Stimulated activated CD4-positive, alpha-beta T cell treated with anti-CD3 and anti-CD28 coated beads, Interleukin-1b, Interleukin-23, amount 100 ng/mL, for 4 hours (primary cell): ENCODE results near the gene AKAP13.
A peak's percentile ranks its signal among the peaks of the same experiment; 100 is the strongest.
"Not testable (repeated sequence)": the region's sequence is repeated elsewhere in the genome, so short reads cannot be mapped to it uniquely, and the experiment has no call there.

Experiments used
- DNase-seq, 2 donors: peaks; one replicate each; pipeline ENCODE4 v3.0.0-alpha.2; 2020; ENCODE audit warnings: low read depth in 2 of 2

The AKAP13 gene

DNA sequence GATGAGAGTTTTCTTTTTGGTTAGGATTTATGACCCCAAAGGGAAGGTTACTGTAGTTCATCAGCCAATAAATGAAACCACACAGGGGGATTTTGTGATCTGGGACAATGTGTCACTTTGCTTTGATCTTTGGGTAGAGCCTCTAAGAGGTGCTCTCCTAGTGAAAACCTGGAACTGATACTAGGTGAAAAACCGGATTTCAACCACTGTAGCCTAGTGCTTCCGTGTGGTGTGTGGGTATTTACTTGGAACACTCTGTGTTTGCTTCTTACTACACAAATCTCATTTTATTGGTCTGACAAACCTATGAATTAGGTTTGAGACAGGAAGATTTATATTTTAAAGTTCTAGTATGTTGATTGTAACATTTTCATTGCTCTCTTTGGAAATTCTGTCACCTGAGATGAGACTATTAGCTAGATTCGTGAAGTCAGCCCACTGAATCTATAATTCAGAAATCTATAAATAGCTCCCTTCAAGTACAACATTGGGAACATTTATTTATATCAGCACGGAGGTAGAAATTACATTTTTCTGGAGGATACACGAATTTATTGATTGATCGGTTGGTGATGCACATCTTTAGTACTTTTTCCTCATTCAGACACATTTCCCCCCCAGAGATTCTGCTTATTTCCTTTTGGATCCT lies 119.8 kb downstream of the AKAP13 start:
- DNase-seq = no peak

DNA sequence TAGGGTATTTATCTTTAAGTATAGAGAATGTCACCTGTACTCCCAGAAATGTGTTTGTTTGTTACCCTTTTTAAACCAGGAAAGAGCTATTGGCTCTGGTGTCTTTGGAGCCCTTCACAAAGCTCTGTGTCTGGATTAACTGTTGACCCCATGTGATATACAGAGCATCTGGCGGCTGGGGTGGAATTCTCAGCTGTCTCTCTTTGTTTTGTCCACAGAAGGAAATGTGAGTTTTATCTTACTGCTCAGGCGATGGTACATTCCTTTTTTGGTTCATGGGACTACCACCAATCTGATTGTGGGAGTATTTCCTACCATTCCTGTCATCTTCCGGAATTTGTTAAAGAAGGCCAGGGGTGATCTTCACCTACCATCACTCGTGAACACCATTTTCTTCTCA lies 120.3 kb downstream of the AKAP13 start:
- DNase-seq = no peak

DNA sequence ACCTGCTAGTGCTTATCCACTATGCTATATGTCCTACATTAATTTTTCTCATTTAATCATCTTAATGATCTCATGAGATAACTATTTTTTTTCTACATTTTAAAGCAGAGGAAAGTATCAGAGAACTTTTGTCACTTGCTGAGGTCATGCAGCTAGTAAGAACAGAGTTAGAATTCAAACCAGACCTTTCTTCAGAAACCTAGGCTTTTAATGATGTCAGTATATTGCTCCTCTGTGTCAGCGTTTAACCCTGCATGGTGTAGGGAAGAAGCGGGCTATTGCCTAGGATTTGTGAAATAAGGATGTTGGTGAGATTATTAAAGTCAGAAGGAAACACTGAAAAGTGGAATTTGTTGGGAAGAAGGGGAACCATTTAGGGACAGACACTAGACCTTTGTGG lies 121.2 kb downstream of the AKAP13 start:
- no peak for DNase-seq

DNA sequence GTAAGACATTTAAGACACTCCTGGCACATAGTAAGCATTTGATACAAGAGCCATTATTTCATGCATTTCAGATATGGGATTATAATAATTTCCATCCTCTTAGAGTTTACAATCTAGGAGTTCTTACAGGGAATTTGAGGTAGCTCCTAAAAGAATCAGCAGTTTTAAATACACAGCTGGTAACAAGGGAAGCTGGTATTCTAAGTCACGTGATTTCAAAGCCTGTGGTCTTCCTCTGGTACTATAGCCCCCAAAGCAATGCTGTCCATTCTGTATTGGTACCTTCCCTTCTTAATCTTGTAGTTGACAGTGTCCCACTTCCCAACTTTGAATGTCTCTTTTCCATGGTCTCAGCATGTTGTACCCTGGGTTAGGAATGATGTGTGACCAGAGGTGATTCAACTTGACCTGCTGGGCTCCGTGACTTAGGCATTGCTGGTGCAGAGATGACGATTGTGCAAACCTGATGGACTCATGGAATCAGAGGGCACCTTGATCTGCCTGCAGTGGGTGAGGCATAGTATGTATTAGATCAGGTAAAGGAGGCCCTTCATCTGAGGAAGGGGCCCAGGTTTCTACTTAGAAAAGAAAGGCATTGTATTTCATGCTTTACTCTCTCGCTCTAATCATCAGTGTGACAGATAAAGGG lies 122.9 kb downstream of the AKAP13 start:
- DNase-seq = no peak

DNA sequence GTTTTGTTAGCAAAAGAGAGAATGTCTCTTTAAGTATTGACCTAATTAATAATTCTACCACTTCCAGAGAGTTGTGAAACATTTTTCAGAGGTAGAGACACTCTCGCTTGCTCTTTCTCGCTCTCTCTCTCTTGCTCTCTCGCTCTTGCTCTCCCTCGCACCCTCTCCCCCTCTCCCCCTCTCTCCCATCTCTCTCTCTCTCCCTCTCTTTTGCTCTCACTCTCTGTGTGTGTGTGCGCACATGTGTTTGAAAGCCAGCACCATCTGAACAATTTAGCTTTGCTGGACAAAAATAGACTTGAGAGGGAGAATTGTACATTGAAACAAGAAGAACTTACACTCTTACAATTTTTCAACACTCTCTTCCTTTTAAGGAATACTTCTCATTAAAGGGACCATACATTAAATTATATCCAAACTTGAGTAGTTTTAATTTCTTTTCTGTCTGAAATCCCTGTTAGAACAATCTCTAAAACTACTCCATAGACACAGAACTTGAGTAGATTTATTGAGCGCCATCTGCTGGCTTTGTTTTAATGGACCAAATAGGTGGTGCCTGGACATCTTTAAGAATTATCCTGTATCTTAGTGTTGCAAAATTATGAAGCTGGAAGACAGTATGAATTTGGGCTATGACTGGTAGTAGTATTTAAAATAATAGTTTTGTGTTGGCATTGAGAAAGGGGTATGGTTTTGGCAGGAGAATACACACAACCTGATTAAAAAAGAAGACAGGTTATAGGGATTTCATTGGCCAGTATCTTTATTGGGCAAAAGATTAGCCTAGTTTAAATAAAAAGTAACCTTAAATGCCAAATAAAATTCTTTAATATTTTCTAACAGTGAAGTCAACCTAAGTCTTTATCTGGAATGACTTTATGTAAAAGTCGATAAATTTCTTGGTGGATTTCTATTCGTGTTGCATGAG lies 124.6 kb downstream of the AKAP13 start:
- DNase-seq = peak in 1 of 2 donors; percentile 27

DNA sequence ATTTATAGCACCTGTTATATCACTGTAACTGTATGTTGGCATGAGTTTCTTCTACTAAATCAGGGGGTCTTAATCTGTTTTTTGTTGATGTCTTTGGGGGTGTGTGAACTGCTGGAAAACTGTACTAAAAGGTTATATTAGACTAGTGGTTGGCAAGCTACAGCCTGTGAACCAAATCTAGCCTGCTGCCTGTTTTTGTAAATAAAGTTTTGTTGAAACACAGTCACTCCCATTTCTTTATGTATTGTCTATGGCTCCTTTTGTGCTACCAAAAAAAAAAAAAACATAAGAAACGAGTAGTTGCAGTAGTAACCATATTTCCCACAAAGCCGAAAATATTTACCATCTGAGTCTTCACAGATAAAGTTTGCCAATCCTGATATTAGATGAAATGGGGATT lies 126.7 kb downstream of the AKAP13 start:
- DNase-seq = no peak

DNA sequence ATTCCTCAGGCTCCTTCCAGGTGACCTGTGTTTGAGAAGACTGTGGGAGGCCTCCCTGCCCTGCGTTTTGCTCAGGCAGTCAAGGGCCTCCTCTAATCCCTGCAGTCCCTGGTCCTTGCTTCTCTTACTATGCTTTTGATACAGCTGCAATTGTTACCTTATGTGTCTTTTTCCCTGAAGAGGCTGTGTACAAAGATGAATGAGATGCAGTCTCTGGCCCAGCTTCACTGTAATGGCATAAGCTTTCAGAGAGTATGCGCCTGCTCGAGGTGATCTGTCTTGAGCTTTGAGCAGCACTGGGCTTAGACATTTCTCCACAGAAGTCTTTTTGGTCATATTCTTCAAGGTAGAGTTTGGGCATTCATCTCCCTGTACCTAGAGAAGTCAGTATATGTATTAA lies 129.6 kb downstream of the AKAP13 start:
- DNase-seq = no peak

DNA sequence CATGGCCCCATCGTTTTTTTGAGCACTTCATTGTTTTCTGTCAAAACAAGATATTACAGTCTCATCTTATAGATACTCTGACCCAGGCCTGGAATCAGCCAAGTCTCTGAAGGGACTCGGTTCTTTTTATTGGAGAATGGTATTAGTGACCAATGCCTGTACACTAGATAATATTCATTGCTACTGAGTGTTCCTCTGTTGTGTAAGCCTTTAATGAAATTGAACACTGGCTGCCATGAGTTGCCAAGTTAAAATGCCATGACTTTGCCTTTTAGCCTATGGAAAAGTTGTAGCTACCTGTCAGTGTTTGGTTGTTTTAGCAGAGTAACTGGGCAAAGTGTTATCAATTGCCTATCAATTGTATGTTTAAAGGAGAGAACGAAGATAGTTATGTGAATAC lies 134.0 kb downstream of the AKAP13 start:
- no peak for DNase-seq

DNA sequence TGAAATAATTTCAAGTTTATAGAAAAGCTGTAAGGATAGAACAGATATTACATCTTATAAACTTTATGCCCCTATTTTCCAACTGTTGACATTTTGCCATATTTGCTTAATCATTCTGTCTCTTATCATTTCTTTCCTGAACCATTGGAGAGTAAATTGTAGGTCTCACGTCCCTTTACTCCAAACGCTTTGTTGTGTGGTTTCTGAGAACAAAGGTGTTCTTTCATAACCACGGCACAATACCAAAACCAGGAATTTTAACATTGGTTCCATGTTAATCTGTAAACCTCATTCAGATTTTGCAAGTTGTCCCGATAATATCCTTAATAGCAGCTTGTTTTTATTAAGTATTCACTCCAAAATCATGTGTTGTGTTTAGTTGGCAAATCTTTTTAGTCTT lies 134.8 kb downstream of the AKAP13 start:
- DNase-seq = no peak

DNA sequence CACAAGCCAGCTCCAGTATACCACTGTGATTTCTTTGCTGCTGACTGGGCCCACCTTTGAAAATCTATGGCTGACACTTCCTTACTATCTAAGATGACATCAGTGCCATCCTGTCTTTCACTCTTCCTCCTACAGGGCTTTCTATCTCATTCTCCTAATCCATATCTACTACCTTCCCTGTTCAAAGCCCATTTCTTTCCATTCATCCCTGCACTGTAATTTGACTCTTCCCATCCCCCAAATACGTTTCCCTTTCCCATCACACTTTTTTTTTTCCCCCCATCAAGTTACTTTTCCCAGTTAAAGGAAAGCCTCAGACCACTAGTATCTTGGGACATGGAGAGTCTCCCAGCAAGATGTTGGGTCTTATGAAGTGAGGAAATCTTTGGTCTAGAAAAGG lies 136.7 kb downstream of the AKAP13 start:
- DNase-seq = no peak

DNA sequence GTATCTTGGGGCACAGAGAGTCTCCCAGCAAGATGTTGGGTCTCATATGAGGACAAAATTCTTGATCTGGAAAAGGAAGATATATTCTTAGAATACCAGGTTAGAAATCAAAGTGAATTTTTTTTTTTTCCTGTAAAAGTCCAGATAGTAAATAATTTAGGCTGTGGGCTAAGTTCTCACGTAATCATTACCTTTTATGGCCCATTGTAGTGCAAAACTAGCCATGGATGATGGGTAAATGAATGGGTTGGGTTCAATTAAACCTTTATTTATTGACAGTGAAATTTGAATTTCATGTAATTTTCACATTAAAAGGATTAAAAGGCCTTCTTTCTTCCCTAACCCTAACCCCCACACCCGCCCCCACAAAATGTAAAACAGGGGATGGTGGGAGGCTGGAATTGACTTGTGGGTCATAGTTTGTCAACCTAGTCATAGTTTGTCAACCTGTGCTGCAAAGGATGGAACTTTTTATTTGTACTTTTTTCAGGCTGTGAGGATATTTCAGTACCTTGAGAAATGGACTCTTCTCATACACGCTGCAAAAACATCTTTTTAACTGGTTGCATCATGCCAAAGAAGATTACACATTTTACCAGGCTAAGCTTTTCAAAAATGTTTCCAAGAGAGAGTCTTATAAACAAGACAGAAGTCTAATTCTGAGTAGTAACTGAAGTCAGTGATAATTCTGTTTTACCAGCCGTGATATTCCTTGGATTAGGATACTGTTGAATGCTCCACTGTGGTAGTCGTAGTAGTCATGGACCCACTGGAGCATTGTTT lies 138.8 kb downstream of the AKAP13 start:
- no peak for DNase-seq

DNA sequence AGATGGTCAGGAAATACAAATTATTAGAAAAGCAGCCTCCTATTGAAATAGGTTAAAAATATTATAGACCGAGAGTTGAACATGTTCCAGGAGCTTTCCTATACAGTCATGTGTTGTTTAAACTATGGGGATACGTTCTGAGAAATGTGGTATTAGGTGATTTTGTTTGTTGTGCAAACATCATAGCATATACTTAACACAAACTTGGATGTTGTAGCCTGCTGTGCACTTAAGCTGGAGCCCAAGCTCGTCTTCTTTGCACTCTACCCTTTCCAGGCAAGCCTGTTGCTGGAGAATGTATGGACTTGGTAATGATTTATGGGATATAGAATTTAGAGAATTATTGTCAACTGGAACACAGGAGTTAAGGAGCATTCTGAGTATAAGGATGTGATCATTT lies 140.2 kb downstream of the AKAP13 start:
- no peak for DNase-seq

DNA sequence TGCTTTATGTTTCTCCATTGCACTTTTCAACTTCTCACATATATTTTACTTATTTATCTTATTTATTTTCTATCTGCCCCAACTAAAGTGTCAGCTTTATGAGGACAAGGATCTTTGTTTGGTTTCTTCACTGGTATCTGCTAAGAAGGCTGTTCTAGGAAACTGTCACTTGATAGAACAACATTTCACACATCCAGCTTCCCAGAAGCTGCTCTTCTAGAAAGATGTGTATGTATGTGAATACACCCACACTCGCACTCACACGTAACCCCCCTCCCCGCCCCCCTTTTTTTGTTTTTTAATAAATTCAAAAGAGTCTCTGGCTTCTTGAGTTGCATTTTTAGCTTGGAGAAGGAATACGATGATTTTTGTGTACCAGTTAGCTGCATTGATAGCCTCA lies 143.1 kb downstream of the AKAP13 start:
- DNase-seq = no peak

DNA sequence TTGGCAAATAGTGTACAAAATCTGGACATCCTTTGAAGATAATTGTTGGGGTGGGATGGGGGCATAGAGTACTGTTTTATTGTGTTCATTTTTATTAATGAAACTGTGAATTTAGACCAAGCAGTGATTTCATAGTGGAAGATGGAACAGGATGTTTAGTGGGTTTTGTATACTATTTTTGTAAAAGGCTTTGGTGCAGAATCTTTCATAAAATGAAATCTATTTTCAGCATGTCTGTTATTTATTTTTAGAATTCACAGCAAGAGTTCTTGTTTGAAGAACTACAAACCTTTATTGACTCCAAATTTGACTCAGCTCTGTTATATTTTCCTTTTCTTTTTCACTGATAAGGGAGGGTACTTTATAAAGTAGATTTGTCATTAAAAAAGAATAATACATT lies 145.4 kb downstream of the AKAP13 start:
- DNase-seq = no peak

DNA sequence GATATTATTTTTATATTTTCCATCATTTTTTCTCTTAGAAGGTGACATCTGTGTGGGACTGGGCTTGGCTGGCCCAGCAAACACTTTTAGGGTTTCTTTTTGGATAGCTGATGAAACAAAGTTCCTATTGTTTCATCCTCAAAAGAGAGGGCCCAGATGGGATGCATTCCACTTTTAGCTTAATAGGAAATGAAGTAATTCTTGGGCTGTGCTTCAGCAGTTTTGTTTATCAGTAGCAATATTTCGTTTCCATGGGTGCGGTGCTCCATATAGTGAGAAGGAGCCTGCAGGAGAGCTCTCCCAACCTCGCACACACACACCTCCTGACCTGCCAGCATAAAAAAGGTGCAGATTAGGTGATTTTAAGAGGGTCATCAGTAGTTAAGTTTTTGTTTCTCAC lies 147.5 kb downstream of the AKAP13 start:
- no peak for DNase-seq

DNA sequence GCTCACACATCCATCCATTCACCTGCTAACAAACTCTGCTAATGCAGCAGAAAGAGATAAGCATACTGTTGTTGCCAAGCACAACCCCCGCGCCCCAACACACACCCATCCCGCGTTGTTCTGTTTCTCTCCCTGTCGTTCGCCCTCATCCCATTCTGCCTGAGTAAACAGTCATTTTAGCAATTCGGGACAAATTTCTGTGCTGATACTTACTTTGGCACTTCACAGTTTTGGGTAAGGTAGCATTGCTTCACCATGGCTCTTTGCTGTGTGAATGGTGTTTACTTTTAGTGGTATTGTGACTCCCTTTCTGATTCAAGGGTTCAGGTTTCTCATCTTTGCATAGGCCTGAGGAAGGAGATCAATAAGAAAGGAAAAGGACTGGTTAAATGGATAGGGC lies 149.7 kb downstream of the AKAP13 start:
- no peak for DNase-seq

DNA sequence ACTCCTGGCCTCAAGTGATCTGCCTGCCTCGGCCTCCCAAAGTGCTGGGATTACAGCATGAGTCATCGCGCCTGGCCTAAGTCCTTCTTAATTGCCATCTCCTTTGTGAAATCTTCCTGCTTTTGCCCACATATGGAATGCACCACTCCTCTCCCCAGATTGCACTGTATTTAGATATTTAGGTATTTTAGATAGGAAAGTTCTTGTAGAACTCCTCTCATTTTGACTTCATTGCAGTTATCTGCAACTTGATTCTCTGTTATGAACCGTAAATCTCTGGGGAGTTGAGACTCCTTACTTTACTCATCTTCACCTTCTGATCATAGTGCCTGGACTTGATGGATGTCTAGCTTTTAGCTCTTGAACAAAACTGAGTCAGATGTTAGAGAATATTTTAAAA lies 150.7 kb downstream of the AKAP13 start:
- no peak for DNase-seq

DNA sequence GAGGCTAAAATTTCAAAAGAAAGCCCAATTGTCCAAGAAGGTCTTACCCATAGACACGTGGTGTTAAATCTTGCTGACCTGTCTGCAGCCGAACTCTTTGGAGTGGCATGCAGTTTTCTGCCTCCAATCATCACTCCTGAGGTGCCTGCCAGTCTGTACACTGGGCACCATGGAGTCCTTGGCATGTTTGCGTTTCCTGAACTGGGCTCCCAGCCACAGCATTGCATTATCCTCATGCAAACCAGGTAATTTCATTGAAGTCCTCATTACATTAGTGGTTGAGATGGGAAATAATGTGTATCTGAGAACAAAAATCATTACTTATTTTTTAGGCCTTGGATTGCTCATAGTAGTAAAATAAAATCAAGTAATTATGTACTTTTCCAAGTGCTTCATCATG lies 152.3 kb downstream of the AKAP13 start:
- no peak for DNase-seq

DNA sequence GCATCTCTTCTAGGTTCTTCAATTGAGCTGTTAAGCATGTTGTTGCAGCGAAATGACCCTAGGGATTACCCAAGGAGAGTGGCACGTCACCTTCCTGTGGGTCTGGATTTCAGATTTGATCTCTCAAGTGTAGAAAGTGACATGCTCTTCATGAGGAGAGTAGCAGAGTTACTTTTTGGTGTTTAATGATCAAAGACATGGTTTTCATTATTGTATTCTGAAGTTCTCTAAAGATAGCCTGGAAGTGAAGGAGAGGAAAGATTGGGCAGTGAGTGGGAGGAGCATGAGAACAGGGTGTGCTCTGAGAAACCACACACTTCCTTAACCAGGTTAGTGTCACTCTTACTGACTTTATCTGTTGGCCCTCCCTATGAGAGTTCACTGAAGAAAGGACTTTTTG lies 153.6 kb downstream of the AKAP13 start:
- no peak for DNase-seq

DNA sequence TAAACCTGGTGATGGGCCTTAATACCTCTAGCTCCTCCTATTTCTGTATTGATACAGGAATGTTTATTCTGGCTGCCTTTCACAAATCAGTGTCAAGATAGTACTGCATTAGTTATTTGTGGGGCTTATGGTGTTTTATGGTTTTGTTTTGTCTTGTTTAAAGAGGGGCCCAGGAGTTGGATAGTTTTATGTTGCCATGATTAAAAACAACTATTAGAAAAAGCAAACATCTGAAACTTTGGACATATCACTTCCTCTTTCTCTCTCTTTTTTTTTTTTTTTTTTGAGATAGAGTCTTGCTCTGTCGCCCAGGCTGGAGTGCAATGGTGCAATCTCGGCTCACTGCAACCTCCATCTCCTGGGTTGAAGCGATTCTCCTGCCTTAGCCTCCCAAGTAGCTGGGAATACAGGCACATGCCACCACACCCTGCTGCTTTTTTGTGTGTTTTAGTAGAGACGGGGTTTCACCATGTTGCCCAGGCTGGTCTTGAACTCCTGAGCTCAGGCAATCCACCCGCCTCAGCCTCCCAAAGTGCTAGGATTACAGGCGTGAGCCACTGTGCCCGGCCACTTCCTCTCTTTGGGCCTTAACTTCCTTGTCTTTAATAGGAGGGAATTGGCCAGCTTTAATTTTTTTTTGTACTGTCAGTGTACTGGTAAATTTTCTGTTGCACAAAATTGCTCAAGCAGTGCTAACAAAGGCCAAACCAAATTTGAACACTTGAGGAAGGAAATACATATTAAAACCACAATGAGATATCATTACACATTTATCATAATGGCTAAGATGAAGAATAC lies 155.3 kb downstream of the AKAP13 start:
- DNase-seq = not testable (repeated sequence)

DNA sequence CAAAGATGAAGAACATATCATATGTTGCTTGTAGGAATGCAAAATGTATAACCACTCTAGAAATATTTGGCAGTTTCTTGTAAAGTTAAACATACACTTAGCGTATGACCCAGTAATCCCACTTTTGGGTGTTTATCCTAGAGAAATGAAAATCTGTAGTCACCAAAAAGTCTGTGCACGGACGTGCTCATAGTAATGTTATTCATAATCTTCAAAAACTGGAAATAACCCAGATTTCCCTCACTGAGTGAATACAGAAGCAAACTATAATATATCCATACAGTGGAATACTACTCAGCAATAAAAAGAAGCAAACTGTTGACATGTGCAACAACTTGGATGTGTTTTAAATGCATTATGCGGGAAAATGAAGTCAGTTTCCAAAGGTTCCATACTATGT lies 155.9 kb downstream of the AKAP13 start:
- DNase-seq = no peak
